ENCODE measurements around the gene FFAR4. TPM values are rescaled to one million over a fixed set of nuclear protein-coding genes. Genes with fewer than 3 reads are reported as not detected.

Gene FFAR4
- total and polyA plus RNA-seq, 2 of the 8 experiments (the other 6 are each of a cell fraction or from before 2014, with no cell fraction given), result not detected

DNA sequence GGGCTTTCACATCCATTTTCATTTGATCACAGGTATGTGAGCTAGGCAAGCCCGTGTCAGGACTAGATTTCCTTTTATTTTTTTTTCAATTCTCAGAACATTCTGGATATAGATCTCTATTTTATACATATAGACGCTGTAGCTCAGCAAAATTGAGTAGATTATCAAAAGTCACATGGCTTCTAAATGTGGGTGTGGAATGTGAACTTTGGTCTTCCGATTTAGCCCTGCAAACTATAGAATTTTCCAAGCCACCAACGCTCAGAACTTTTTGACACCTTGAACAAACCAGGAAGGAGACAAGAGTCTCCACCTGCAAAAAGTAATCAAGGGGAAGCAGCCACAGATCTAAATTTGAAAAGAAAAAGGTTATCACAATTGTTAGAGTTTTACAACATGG is 15.9 kb upstream of the FFAR4 start:
- Histone ChIP-seq H3K27ac (ENCODE audit: low read depth, low read length) (no peak overlapping the region), H4K20me1 (replicated peaks in 1 of 2; ENCODE audit: control insufficient read depth in 1 of 2, insufficient read depth in 2 of 2, low read length in 2 of 2) (no peaks in the 10 kb centered on the region), H3K27me3 (replicated peaks in 1 of 4; ENCODE audit: control insufficient read depth in 3 of 4, extremely low read depth in 1 of 4, insufficient read depth in 3 of 4, low read length in 3 of 4) (no peaks in the 10 kb centered on the region), H3K18ac (ENCODE audit: extremely low read depth, low read length) (no peak overlapping the region), H2AK5ac (ENCODE audit: low read depth, low read length) (no peak overlapping the region), H2BK5ac (ENCODE audit: low read depth, low read length) (no peak overlapping the region), H2BK12ac (ENCODE audit: low read depth, low read length) (no peak overlapping the region), H3K14ac (ENCODE audit: insufficient read length) (no peak overlapping the region), H3K23me2 (ENCODE audit: low read depth, low read length) (peaks cover 6% of the 10 kb centered on the region; the same call in 1 of the 2 replicates), H3K4me2 (ENCODE audit: insufficient read depth in 1 of 2, low read depth in 2 of 2, low read length in 2 of 2) (no peak overlapping the region), H3K4me3 (ENCODE audit: extremely low read depth in 1 of 4, insufficient read depth in 2 of 4, low read depth in 3 of 4, low read length in 4 of 4) (no peak overlapping the region), H4K91ac (replicated peaks; ENCODE audit: insufficient read length, low read length) (no peak overlapping the region), H3K23ac (ENCODE audit: insufficient read length) (no peak overlapping the region), H3K79me2 (ENCODE audit: control insufficient read depth in 1 of 2, insufficient read depth in 2 of 2, low read length in 2 of 2) (no peaks in the 10 kb centered on the region), H2BK15ac (ENCODE audit: low read length) (no peak overlapping the region), H3K9me3 (ENCODE audit: insufficient read depth in 2 of 2, low read depth in 1 of 2, low read length in 1 of 2) (no peaks in the 10 kb centered on the region), H3K36me3 (ENCODE audit: control insufficient read depth in 2 of 4, insufficient read depth in 4 of 4, low read length in 3 of 4) (no peaks in the 10 kb centered on the region), H3K9ac (replicated peaks in 1 of 4; ENCODE audit: extremely low read depth in 1 of 4, low read depth in 3 of 4, low read length in 3 of 4) (no peak overlapping the region), H2BK120ac (replicated peaks; ENCODE audit: low read depth, low read length) (no peak overlapping the region), H3K56ac (replicated peaks; ENCODE audit: insufficient read length, low read depth, low read length) (no peak overlapping the region), H2AFZ (ENCODE audit: low read length) (no peak overlapping the region), H4K8ac (ENCODE audit: extremely low read depth, insufficient read depth, low read length) (no peak overlapping the region), H3K4me1 (replicated peaks in 1 of 4; ENCODE audit: control insufficient read depth in 3 of 4, insufficient read depth in 4 of 4, low read length in 3 of 4) (peaks cover 0 to 4% (median 1%) of the 10 kb centered on the region in 4 experiments; a peak in 2 of 7 replicates), H4K5ac (ENCODE audit: insufficient read length, low read depth, low read length) (no peak overlapping the region), H3K4ac (replicated peaks; ENCODE audit: insufficient read length, low read depth, low read length) (no peak overlapping the region), H2BK20ac (ENCODE audit: low read length) (no peak overlapping the region), H3K79me1 (ENCODE audit: low read depth, low read length) (no peaks in the 10 kb centered on the region)
- CTCF ChIA-PET (ENCODE audit: partially characterized antibody), result interaction anchor here (0.6 to 8.1 kb wide), 6 partner anchors 8 to 195 kb away, joined by 3 to 78 read pairs (median 4); no protein-coding TSS in a partner anchor
- POLR2A ChIA-PET (ENCODE audit: partially characterized antibody), result no interaction called here
- DNase-seq (ENCODE audit: low read depth in 1 of 2, low spot score in 2 of 2) (no peak), FAIRE-seq (no peak)
- WGBS, 2 experiments (ENCODE audit: extremely low coverage in 1 of 2, insufficient coverage in 1 of 2, insufficient read length in 1 of 2, insufficient replicate concordance in 2 of 2, low coverage in 1 of 2, low lambda C conversion rate in 2 of 2, missing lambda C conversion rate in 1 of 2), result 92% methylated on average over 4 of the region's 4 CpGs; no CpG with 5 or more reads in 1 of the 2 experiments

Data from H1 (cell line).